Measurements from ENCODE around the gene SCNN1B. TPM values are rescaled to one million over a fixed set of nuclear protein-coding genes. Genes with fewer than 3 reads are reported as not detected.
"Not testable (repeated sequence)": the region's sequence is repeated elsewhere in the genome, so short reads cannot be mapped to it uniquely, and the experiment has no call there.

The SCNN1B gene
- total RNA-seq, 1 donor from 2014 or later: 1.4 TPM

GRCh38 chr16:23373436-23374219 lies 71.5 kb downstream of the SCNN1B start:
- ATAC-seq (no peak), DNase-seq (no peak)
- intact Hi-C loops (cut with micrococcal nuclease): no loop called here

GRCh38 chr16:23374721-23375510 lies 72.8 kb downstream of the SCNN1B start:
- intact Hi-C loops (cut with micrococcal nuclease): no loop called here
- ATAC-seq: no peak
- no peak for DNase-seq

GRCh38 chr16:23375643-23376042 lies 73.5 kb downstream of the SCNN1B start:
- intact Hi-C loops (cut with micrococcal nuclease): no loop called here
- ATAC-seq (no peak), DNase-seq (no peak)

- DNase-seq: no peak
- ATAC-seq: no peak
- intact Hi-C loops (cut with micrococcal nuclease): no loop called here
Observed at GRCh38 chr16:23377071-23377931, 75.2 kb downstream of the SCNN1B start.

- intact Hi-C loops (cut with micrococcal nuclease): no loop called here
- ATAC-seq: no peak
- no peak for DNase-seq
Observed at GRCh38 chr16:23378256-23378655, 76.2 kb downstream of the SCNN1B start.

- ATAC-seq (no peak), DNase-seq (no peak)
- intact Hi-C loops (cut with micrococcal nuclease): no loop called here
Observed at GRCh38 chr16:23378921-23379320, 76.8 kb downstream of the SCNN1B start.

- ATAC-seq (no peak), DNase-seq (no peak)
- intact Hi-C loops (cut with micrococcal nuclease): no loop called here
Observed at GRCh38 chr16:23379707-23380106, 77.6 kb downstream of the SCNN1B start.

GRCh38 chr16:23380501-23380951 lies 78.4 kb downstream of the SCNN1B start:
- DNase-seq: no peak
- ATAC-seq: no peak
- intact Hi-C loops (cut with micrococcal nuclease): no loop called here

GRCh38 chr16:23381702-23382101 lies 79.6 kb downstream of the SCNN1B start:
- ATAC-seq; intact Hi-C loops (cut with micrococcal nuclease); DNase-seq: not testable (repeated sequence)

- DNase-seq (no peak), ATAC-seq (no peak)
- intact Hi-C loops (cut with micrococcal nuclease): no loop called here
Observed at GRCh38 chr16:23382279-23382678, 80.2 kb downstream of the SCNN1B start.

GRCh38 chr16:23383881-23384280 lies 81.8 kb downstream of the SCNN1B start:
- ATAC-seq (no peak), DNase-seq (no peak)
- intact Hi-C loops (cut with micrococcal nuclease): no loop called here

GRCh38 chr16:23384878-23385277 lies 82.8 kb downstream of the SCNN1B start:
- intact Hi-C loops (cut with micrococcal nuclease): no loop called here
- DNase-seq: no peak
- ATAC-seq: no peak

GRCh38 chr16:23385441-23385840 lies 83.3 kb downstream of the SCNN1B start:
- intact Hi-C loops (cut with micrococcal nuclease): no loop called here
- ATAC-seq (no peak), DNase-seq (no peak)

GRCh38 chr16:23387666-23388065 lies 85.6 kb downstream of the SCNN1B start:
- DNase-seq: no peak
- no peak for ATAC-seq
- intact Hi-C loops (cut with micrococcal nuclease): no loop called here

GRCh38 chr16:23388786-23389185 lies 86.7 kb downstream of the SCNN1B start:
- DNase-seq: no peak
- intact Hi-C loops (cut with micrococcal nuclease): no loop called here
- ATAC-seq: no peak

- no peak for ATAC-seq
- DNase-seq: no peak
- intact Hi-C loops (cut with micrococcal nuclease): no loop called here
Observed at GRCh38 chr16:23389201-23389600, 87.1 kb downstream of the SCNN1B start.

GRCh38 chr16:23389936-23390335 lies 87.8 kb downstream of the SCNN1B start:
- ATAC-seq; intact Hi-C loops (cut with micrococcal nuclease); DNase-seq: not testable (repeated sequence)

GRCh38 chr16:23391381-23392222 lies 89.5 kb downstream of the SCNN1B start:
- intact Hi-C loops (cut with micrococcal nuclease): no loop called here
- DNase-seq: no peak
- no peak for ATAC-seq

GRCh38 chr16:23392223-23392600 lies 90.1 kb downstream of the SCNN1B start:
- no peak for DNase-seq
- intact Hi-C loops (cut with micrococcal nuclease): no loop called here
- no peak for ATAC-seq
